Activated CD4-positive, alpha-beta T cell treated with anti-CD3 and anti-CD28 coated beads, Interleukin-2, Interleukin-6, amounts not matched to agents 100 ng/mL and 50 ng/mL, durations not matched to agents 16 hours and 8 hours (primary cell): ENCODE measurements around the gene TFF3.

Experiments used
- DNase-seq: peaks from one replicate; pipeline ENCODE4 v3.0.0-alpha.2; 2020

TFF3 gene

DNA sequence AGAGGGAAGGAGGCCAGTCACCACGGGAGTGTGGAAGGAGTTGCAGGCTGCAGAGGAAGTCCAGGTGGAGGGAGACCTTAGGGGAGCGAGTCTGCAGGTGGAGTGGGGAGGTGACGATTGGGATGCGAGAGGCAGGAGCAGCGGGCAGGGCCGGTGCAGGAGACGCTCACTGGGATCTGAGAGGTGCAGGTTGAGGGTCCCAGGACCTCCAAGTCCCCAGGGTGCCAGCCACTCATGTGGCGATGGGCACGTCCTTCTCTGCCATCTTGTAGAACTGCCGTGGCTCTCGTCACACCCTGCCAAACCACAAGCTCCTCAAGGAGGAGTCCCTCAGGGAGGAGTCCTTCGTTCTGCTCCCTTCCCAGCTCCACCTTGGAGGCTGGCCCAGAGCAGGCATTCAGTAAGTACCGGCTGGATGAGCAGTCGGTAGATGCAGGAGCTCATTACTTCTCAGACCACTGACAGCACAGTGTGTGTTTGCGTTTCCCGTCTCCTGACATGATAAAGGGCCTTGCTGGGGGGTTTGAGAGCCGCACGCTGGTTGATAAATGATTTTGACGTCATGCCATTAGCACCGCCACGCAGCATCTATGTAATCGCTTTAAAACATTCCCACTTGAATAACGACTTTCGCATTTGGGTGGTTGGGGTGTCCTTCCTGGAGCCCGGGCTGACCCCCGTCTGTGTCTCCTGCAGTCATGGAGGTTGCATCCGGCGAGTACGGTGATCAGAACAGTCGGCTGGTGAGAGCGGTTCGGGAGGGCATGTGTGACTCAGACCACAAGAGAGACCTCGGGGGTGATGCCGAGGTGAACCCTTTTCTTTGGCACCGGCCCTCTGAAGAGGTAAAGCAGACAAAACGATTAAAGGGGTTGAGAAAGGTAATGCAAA lies 27.8 kb downstream of the TFF3 start:
- no peak for DNase-seq

DNA sequence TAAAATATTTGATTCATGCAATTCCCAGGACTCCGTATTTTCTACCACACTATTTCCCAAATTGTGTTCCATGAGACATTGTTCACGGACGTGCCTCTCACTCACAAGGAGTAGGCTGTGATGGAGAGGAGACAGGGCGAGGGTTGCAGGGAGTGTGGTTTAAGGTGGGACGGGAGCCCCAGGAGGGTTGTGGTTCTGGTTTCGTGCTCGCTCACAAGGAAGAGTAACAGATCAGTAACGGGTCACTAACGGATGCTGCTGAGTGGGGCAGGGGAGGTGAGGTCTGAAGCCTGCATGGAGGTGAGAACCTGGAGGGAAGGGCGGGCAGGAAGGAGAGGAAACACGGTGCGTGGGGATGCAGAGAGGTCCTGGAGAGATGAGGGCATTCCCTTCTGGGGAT lies 28.8 kb downstream of the TFF3 start:
- no peak for DNase-seq

DNA sequence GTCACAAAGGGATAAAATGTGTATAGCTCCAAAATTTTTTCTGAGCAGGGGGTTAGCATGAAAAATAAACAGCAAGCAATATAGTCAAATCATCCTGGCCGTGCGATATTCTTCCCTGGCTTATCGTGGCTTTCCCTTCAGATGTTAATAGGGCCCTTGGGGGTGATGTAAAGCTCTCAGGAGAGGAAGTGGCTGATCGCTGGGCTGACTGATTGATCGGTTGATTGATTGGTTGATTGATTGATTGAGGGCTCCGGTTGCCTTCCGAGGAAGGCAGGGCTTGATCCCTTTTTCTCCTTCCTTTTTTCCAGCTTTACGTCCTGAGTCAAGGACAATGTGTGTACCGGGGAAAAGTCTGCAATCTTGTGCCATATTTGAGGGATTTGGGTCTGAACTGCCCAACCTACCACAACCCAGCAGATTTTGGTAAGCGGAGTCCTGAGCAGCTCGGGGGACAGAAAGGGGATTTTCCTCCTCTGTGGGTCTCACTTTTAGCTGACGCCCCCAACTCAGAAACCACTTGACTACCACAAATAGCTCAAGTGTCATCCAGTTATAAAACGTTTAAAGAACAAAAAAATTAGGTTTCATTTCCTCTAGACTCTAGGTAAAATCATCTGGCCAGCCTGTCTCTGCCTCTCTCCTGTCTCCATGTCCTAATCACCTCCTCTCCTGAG lies 29.5 kb downstream of the TFF3 start:
- no peak for DNase-seq

DNA sequence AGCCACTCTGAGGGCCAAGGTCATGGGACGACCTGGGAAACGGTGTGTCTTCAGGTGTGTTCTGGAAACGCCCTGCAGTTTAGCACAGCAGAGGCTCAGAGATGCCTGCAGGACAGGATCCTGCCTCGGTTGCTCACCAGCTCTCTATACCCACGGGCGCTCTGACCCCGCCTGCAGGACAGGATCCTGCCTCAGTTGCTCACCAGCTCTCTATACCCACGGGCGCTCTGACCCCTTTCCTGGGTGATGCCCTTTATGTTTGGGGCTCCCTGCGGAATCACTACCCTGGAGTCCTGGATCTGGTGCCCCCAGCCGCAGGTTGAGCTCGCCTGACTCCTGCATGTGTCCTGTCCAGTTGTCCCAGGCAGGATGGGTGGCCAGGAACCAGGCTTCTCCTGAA lies 32.5 kb downstream of the TFF3 start:
- no peak for DNase-seq

- DNase-seq, result no peak
These were observed 33.2 kb downstream of the TFF3 start for GRCh38 chr21:42282021-42282420.

GRCh38 chr21:42281181-42281680 lies 34.0 kb downstream of the TFF3 start:
- no peak for DNase-seq

DNA sequence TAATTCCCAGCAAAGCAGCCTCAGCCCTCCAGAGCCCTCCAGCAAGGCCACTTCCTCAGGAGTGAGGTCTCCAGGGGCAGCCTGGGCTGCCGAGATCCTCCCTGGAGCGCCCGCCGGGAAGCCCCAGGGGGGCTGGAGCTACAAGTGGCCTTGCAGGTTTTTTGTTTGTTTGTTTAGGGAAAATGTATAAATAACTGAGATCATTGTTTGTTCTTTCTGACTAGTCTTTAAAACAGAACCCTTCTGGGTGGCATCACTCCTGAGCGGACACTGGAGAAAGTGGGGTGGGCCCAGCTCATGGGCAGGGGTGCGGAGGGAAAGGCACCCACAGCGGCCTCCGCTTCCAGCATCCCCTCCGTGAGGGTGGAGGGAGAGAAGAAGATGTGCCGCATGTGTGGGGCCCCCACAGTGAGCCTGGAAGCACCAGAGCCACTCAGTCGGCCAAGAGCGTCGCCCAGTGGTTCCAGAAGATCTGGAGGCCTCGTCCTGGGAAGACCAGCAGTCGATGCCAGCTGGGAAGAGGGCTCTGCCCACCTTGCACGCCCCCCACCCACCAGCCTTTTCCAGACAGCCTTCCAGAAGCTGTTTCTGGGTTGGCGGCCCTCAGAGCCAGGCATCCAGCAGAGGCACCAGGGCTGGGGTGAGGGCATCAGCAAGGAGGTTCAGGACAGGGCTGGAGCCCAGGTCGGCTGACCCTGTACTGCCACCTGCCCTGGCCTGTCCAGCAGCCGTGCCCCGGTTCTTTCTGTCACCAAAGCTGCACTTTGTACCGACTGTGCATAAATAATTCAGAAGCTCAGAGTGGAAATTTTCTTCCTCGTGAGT lies 34.6 kb downstream of the TFF3 start:
- no peak for DNase-seq

DNA sequence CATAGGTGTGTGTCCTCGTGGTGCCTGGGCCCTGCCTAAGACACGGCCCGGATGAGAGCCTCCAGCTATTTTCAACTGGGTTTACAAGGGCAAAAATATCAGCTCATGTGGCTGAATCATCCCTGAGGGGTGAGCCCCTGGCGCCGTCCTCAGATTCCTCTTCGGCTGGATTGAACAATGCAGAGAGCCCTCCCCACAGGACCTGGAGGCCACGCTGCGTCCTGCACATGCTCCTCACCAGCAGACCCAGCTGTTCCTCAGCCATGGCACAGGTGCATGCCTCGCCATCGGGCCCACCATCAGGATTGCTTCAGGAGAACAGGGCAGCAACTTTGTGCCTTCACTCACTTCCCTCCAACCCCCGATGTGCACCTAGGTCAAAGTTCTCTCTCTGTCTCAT lies 35.3 kb downstream of the TFF3 start:
- no peak for DNase-seq

DNA sequence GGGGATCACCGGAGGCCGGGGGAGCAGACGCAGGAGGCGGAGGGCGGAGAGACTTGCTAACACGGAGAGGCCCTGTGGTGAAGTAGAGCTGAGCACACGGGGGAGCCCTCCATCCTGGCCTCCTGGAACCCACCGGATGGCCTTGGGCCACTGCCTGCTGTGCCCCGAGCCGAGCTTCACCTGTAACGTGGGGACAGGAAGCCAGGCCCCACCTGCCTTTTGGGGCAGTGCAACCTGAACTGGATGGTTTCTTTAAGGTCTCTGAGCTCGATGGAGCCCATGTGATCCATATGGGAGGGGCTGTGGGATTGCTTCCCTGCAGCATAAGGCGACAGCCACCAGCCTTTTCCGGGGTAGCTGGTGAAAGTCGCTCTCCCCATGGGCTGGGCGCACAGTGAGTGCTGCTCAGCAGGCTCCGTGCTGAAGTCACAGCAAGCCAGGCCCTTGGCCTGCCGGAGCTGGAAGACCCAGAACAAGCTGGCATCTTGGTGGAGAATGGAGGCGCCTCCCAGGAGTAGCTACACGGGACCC lies 35.8 kb downstream of the TFF3 start:
- no peak for DNase-seq

DNA sequence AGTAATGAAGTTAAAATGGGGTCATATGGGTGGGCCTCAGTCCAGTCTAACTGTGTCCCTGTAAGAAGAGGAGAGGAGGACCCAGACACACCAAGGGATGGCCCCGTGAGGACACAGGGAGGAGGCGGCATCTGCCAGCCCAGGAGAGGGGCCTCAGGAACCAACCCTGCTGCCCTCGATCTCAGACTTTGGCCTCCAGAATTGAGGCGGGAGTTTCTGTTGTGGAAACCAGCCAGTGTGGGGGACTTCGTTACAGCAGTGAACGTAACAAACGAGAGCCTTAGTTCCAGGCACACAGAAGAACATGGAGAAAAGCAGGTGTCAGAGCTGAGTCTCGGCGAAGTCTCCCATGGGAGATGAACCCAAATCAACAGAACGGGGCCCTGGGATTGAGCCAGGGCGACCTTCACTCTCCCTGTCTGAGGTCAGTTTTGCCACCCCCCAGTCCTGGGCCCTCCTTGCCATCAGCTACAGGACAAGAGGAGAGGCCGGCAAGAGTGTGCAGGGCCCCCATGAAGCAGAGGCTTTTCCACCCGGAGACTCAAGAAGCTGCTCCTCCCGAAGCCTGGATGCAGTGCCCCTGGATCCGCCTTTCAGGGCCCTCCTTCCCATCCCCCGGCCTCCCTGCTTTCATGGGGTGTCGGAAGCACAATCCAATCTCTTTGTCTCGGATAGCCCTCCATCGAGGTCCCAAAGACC lies 36.6 kb downstream of the TFF3 start:
- DNase-seq, result no peak

- no peak for DNase-seq
These were observed 37.6 kb downstream of the TFF3 start for GRCh38 chr21:42277593-42277992.

- DNase-seq, result no peak
These were observed 38.6 kb downstream of the TFF3 start for GRCh38 chr21:42276526-42277154.

DNA sequence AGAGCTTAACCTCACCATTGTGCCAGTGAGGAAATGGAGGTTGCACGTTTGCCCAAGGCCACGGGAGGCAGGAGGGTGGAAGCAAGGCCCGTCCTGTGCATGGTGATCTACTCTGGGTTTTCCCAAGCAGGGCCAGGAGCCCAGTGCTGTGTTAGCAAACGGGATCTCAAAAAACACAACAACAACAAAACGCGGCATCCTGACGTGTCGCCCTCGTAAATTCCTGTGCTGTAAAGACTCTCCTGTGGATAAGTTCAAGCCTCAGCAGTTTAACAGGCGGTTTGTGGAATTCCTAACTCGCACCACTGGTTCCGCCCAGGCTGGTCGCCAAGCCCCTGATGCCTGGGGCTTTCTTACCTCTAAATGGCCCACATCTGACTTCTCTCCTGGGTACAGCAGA lies 39.1 kb downstream of the TFF3 start:
- no peak for DNase-seq

DNA sequence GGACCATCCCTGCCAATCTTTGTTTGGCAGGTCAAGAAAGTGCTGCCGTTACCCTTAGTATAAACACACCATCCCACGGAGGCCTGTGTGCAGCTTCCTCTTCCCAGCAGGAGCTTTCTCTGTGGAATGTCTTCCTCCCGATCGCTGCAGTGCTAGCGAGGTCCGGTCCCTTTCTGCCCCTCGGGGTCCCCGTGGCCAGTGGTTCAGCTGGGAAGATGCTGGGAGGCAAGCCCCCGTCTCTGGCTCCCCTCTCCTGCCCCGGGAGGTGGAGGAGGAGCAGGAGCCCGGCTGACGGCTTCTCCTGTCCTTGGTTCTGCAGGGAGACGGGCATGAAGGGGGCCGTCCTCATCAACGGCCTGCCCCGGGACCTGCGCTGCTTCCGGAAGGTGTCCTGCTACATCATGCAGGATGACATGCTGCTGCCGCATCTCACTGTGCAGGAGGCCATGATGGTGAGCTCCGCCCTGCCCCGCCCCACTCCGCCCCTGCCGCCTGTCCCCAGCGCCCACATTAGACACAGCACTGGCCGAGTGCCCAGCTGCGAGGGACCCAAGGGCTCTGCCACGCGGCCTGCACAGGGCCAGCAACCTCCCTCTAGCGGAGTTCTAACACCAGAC lies 42.1 kb downstream of the TFF3 start:
- DNase-seq, result no peak

DNA sequence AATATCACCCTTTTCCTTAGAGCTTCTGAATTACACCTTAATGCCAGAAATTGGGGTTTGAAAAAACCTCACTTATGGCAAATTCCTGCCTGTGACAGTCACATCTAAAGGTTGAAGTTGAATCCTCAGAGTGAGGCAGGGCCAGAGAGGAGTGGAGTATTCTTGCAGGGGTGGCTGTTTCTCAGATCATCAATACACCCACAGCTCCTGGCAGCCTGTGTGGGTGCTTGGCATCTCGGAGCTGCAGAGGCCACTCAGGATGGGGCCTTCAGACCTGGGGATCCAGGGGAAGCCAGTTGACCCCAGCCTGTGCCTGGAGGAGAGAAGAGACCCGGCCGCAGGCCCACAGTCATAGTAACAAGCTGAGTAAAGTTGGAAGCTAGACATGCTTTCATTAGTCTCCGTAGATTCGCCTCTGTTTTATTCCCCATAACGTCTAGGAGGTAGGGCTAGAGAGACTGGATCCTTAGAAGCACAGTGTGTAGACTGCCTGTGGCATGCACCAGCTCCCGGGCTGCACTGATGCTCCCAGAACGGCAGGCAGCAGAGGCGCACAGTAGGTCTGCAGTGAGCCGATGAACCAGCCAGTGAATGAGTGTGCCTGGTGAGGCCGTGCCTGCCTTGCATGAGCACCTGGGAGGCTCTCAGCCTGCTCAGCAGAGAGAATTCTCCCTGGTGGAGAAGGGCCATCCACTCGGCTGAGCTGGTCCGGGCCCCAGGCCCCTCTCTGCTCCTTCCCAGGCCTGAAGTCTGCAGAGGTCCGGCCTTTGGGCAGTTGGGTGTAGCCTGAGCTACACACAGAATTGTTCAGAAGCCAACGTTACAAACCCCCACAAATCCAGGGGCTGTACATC lies 42.9 kb downstream of the TFF3 start:
- no peak for DNase-seq

DNA sequence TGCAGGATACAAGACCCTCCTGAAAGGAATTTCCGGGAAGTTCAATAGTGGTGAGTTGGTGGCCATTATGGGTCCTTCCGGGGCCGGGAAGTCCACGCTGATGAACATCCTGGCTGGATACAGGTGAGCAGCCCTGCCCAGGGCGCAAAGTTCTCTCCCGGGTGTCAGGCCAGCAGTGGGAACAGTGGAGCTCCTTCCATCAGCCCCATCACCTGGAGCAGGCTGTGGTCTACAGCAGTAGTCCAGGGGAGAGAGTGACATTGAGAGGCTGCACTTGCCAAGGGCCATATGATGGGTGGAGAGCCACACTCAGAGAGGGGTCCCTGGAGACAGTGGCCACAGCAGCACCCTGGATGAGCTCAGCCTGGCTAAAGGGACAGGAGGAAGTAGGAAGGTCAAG lies 44.1 kb downstream of the TFF3 start:
- DNase-seq, result no peak

GRCh38 chr21:42269386-42269785 lies 45.8 kb downstream of the TFF3 start:
- no peak for DNase-seq

GRCh38 chr21:42266971-42267556 lies 48.1 kb downstream of the TFF3 start:
- DNase-seq, result no peak

DNA sequence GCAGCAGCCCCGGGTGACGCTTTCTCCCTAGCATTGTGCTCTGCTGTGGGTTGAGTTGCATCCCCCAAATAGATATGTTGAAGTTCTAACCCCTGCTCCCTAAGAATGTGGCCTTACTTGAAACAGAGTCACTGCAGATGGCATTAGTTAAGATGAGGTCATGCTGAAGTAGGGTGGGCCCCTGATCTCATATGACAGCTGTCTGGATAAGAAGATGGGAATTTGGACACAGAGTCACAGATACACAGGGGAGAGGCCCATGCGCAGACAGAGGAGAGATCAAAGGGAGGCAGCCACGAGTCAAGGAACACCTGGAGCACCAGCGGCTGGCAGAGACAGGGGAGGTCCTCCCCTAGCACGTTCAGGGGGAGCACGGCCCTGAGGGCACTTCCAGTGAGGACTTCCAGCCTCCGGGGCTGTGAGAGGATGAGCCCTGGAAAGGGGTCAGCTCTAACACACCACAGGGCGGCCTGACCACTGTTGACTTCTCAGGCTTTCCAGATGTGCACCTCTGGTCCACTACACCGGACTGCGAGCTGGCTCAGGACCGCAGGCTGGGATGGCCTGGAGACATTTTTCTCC lies 49.9 kb downstream of the TFF3 start:
- no peak for DNase-seq
